NCI-H446 (cell line): Measurements from ENCODE around the gene MSLN.
"Not testable (repeated sequence)": the region's sequence is repeated elsewhere in the genome, so short reads cannot be mapped to it uniquely, and the experiment has no call there.

Experiments used
- DNase-seq, 2 experiments: peaks; one replicate each; lab custom pipeline; 2025; lab: John Stamatoyannopoulos, UW

Gene MSLN

DNA sequence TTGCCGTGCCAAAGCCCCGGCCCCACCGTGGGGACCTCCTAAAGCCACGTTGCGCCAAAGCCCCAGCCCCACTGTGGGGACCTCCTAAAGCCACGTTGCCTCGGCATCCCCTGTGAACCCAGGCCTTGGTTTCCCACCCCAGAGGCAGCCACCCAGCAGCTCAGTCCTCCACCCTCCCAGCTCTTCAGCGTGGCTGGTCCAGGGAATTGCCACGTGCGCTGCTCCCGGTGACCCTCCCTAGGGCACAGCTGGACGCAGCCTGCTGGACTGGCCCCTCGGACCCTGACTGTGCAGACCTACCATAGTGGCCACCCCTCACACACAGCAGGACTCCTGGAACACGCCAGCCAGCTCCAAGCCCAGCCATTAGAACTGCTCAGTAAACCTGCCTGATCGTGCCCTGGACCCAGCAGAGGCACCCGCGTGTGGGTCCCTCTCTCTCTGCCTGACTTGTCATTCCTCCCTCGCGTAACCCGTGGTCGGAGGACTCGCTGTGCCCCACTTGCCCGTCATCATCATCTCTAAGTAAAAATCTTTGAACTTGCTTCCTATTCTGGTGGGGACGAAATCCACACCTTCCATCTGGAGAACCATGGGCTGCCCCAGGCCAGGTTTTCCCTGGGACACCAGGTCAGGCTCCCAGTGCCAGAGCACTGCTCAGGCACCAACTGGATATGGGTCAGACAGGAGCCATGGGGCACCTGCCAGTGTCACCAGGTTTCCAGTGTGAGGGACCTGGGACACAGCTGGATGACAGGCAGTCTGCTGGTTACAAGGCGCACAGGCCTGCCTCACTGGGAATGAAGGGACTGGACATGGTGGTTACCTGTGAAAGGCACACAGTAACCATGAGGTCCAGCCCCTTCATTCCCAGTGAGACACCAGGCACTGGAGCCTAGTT, 25.3 kb upstream of the MSLN start:
- no peak for DNase-seq

GRCh38 chr16:735982-736453, 24.5 kb upstream of the MSLN start:
- DNase-seq = no peak

- no peak for DNase-seq
These were observed 23.5 kb upstream of the MSLN start for GRCh38 chr16:736936-737481.

GRCh38 chr16:739560-740458, 20.7 kb upstream of the MSLN start:
- no peak for DNase-seq

GRCh38 chr16:740459-740763, 20.1 kb upstream of the MSLN start:
- no peak for DNase-seq

DNA sequence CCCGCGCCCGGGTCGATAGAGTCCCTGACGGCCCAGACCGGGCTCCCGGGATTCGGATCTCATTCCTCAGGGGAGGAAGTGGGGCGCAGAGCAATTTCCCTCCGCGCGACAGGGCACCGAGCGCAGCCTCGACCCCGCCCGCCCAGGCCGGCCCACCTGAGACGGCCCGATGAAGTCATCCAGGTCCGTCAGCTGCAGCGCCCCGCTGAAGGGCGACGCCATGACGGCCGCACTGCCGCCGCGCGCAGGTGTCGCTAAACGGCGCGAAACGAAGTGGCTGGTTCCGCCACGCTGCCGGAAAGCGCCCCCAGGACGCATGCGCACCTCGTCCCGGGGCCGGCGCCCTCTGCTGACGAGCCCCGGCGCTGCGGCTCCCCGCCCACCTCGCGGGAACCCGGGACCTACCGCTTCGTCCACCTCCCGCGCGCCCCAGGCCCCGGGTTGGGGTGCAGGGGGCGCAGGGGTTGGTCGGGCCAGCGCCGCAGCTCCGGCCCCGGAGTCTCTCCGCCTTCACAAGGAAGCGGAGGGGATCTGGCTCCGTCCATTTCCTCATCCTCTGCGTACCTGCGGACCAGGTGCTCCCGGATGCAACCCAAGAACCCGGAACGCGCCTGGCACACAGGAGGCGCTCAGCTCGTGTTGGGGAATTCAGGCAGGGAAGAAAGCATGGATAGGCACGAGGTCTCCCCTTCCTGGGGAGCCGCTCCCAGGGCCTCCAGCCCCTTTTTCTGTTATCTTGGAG, 19.6 kb upstream of the MSLN start, which contains the start of gene CIAO3:
CIAO3 (minus strand) TSS at position 234 of the 742 bp plus-strand sequence; CDS start at position 222, 12 bp downstream.
- DNase-seq = peak; percentile 49 to 92

- no peak for DNase-seq
These were observed 18.4 kb upstream of the MSLN start for GRCh38 chr16:741986-742629.

DNA sequence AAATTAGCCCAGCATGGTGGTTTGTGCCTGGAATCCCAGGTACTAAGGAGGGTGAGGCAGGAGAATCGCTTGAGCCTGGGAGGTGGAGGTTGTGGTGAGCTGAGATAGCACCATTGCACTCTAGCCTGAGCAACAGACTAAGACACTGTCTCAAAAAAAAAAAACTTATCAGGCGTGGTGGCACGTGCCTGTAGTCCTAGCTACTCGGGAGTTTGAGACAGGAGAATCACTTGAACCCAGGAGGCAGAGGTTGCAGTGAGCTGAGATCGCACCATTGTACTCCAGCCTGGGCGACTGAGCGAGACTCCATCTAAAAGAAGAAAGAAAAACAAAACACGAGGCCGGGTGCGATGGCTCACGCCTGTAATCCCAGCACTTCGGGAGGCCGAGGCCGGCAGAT, 17.6 kb upstream of the MSLN start:
- not testable (repeated sequence) for DNase-seq

DNA sequence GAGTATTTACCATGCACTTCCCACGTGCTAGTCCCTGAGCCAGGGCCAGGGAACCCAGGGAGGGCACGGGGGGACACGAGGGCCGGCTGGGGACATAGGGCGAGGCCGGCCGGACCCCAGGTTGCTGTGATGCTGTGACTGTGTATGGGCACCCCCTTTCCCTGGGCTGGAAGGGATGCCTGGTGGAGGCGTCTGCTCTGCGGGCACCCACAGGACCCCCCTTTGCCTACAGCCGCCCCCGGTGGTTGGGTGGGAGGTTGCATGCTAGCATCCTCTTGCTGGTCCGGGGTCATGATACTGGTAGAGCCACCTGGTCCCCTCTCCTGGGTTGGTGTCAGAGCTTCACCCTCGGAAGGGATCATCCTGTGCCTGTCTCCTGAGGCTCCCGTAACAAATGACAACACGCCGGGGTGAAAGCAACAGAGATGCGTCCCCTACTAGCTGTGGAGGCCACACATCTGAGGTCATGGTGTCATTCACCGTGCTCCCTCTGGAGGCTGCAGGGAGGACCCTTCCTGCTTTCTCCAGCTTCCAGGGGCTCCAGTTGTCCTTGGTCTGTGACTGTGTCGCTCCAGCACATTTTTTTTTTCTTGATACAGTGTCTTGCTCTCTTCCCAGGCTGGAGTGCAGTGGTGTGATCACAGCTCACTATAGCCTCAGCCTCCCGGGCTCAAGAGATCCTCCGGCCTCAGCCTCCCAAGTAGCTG, 16.6 kb upstream of the MSLN start:
- no peak for DNase-seq

DNA sequence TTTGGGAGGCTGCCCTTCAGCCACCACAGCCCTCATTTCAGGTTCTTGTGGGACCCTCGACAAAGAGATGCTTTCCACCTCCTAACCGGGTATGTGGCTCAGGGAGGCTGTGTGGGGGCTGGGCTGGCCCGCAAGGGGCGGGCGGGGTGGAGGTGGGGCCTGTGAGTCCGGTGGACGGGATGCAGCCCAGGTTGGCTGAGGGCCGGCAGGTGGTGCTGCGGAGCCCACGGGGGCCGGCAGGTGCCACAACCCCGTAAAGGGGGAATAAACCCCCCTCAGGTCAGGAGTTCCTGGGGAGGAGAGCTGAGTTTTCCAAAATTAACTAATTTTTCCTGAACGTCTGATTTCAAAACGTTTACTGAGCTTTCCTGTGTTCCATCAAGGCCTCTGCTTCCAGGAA, 14.8 kb upstream of the MSLN start:
- DNase-seq = no peak

GRCh38 chr16:746637-747036, 13.9 kb upstream of the MSLN start:
- no peak for DNase-seq

DNA sequence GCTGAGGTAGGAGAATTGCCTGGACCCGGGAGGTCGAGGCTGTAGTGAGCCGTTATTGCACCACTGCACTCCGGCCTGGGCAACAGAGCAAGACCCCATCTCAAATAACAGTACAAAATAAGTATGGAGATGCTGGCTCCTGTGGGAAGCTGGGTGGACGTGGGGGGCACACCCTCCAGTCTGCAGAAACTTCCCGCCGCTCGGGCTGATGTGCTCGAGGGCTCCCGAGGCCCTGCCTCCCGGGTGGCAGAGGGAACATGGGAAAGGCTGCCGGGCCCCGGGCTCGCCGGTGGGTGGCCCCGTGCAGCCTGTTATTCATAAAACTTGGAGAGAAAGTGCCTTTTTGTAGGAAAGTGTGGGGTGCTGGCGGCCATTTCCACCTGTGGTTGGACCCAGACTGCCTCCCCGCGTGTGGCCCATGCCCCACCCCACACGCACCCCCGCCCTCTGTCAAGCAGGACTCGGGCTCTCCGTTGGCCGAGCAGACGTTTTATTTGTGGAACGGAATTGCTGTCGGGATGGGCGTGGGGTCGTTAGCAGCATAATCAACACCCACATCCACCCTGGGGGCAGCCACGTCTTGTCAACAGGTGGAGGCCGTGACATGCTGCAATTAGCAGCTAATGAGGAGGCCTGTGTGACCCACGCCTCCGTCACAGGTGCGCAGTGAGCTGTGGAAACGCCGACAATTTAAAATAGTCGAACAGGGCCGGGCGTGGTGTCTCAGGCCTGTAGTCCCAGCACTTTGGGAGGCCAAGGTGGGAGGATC, 12.4 kb upstream of the MSLN start:
- no peak for DNase-seq

GRCh38 chr16:749010-749409, 11.5 kb upstream of the MSLN start:
- no peak for DNase-seq

GRCh38 chr16:750485-750884, 10.0 kb upstream of the MSLN start:
- no peak for DNase-seq

GRCh38 chr16:751152-752006, 9.2 kb upstream of the MSLN start:
- no peak for DNase-seq

- no peak for DNase-seq
These were observed 8.6 kb upstream of the MSLN start for GRCh38 chr16:752007-752312.

- DNase-seq = not testable (repeated sequence)
These were observed 6.4 kb upstream of the MSLN start for GRCh38 chr16:754121-754607.

GRCh38 chr16:754656-755055, 5.9 kb upstream of the MSLN start:
- DNase-seq = no peak

- DNase-seq = no peak
These were observed 4.1 kb upstream of the MSLN start for GRCh38 chr16:756428-756827.
